ENCODE data around the gene DBT.

- TF ChIP-seq EZH2 (IDR thresholded peaks at IDR 0.05): no peak
- TF ChIP-seq POLR2AphosphoS5 (IDR thresholded peaks at IDR 0.05; ENCODE audit: borderline replicate concordance, low read depth, low read length): no peak
- no peak for TF ChIP-seq FOXP2 (optimal IDR thresholded peaks at IDR 0.05; ENCODE audit: control extremely low read depth, extremely low read length, insufficient read depth)
These were observed 61.0 kb downstream of the DBT start for GRCh38 chr1:100188617-100189016.
